Nephron (organoid): ENCODE measurements around the gene DHRS7B.
A peak's percentile ranks its signal among the peaks of the same experiment; 100 is the strongest.
"Not testable (repeated sequence)": the region's sequence is repeated elsewhere in the genome, so short reads cannot be mapped to it uniquely, and the experiment has no call there.

Experiments used
- H3K27ac Mint-ChIP-seq, 3 experiments: 2 replicates each; pipeline ENCODE4 v1.8.0; 2020; ENCODE audit warnings: mixed read lengths in 3 of 3, mild to moderate bottlenecking in 2 of 3, moderate library complexity in 1 of 3
- H3K27me3 Mint-ChIP-seq: 2 replicates; pipeline ENCODE4 v1.8.0; 2021; ENCODE audit warnings: low read depth, mild to moderate bottlenecking, moderate library complexity, mixed read lengths
- H3K36me3 Mint-ChIP-seq: 2 replicates; pipeline ENCODE4 v1.8.0; 2020; ENCODE audit warnings: low read depth, mixed read lengths
- H3K4me1 Mint-ChIP-seq: 2 replicates; pipeline ENCODE4 v1.8.0; 2020; ENCODE audit warnings: mixed read lengths
- H3K4me3 Mint-ChIP-seq, 3 experiments: 2 replicates each; pipeline ENCODE4 v1.8.0; 2020; ENCODE audit warnings: mild to moderate bottlenecking in 3 of 3, mixed read lengths in 3 of 3, moderate library complexity in 2 of 3
- H3K9me3 Mint-ChIP-seq: 2 replicates; pipeline ENCODE4 v1.8.0; 2020; ENCODE audit warnings: mixed read lengths
- CTCF ChIP-seq, 3 experiments: fragments of 200-600 bp; sonication (generic); IDR thresholded peaks; one replicate each; pipeline ENCODE4 v1.5.0; 2021; ENCODE audit warnings: antibody characterized with exemption in 3 of 3; ENCODE audit not compliant: unreplicated experiment in 3 of 3

DHRS7B gene

DNA sequence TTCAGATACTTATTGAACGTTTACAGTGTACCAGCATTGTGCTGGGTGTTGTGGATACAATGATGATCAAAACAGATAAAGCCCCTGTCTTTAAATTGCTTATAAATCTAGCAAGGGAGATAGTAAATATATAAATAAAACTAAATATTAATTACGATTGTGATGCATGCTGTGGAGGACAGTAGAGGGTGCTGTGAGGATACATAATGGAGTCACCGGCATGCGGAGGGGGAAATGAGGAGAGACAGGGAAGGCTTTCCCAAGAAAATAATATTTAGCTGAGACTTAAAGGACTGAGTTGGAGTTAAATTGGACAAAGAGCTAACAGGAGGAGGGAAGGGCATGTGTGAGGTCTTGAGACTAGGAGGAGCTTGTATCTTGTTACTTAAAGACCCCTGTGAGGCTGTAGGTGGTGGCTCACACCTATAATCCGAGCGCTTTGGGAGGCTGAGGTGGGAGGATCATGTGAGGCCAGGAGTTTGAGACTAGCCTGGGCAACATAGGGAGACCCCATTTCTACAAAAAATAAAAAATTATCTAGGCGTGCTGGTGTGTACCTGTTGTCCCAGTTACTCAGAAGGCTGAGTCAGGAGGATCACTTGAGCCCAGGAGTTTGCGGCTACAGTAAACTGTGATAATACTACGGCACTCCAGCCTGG is 2.4 kb downstream of the DHRS7B start:
- TF ChIP-seq CTCF (IDR thresholded peaks at IDR 0.05; ENCODE audit: unreplicated experiment in 3 of 3), result peak; percentile 51 to 62 (median 59)
- peaks cover 17% of the 10 kb centered on the region for H3K36me3 Mint-ChIP-seq
- H3K4me1 Mint-ChIP-seq, result peaks cover 18% of the 10 kb centered on the region
- peaks cover 4% of the 10 kb centered on the region for H3K27me3 Mint-ChIP-seq
- H3K4me3 Mint-ChIP-seq, result peak overlapping the region; percentile 65 to 75 (median 68)
- peak overlapping the region in 1 of 3 experiments; percentile 9 for H3K27ac Mint-ChIP-seq
- H3K9me3 Mint-ChIP-seq, result peaks cover 16% of the 10 kb centered on the region

DNA sequence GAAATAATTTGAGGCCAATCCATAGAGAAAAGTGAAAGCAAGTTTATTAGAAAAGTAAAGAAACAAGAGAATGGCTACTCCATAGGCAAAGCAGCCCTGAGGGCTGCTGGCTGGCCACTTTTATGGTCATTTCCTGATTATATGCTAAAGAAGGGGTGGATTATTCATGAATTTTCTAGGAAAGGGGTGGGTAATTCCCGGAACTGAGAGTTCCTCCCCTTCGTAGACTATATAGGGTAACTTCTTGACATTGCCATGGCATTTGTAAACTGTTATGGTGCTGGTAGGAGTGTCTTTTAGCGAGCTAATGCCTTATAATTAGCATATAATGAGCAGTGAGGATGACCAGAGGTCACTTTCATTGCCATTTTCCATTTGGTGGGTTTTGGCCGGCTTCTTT is 4.4 kb downstream of the DHRS7B start:
- H3K27ac Mint-ChIP-seq, result no peak overlapping the region
- peaks cover 29% of the 10 kb centered on the region for H3K9me3 Mint-ChIP-seq
- TF ChIP-seq CTCF (IDR thresholded peaks at IDR 0.05; ENCODE audit: unreplicated experiment in 3 of 3), result no peak
- H3K4me1 Mint-ChIP-seq, result peaks cover 18% of the 10 kb centered on the region
- no peak overlapping the region for H3K4me3 Mint-ChIP-seq
- H3K36me3 Mint-ChIP-seq, result peaks cover 31% of the 10 kb centered on the region
- no peaks in the 10 kb centered on the region for H3K27me3 Mint-ChIP-seq

DNA sequence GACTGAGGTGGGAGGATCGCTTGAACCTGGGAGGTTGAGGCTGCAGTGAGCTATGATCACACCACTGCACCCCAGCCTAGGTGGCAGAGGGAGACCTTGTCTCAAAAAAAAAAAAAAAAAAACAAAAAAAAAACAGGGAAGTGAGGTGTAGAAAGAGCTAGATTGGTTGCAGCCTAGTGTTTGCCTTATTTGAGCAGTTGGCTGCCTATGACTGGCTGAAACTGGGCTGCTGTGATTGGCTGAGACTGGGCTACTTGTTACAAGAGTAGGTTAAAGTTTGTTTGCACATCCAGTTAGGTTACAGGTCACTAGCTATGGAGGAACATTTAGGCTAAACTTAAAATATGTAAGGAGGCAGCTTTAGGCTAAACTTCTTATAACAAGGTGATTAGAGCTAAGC is 5.7 kb downstream of the DHRS7B start:
- Mint-ChIP-seq H3K27me3 (no peaks in the 10 kb centered on the region), H3K36me3 (peaks cover 33% of the 10 kb centered on the region), H3K9me3 (peaks cover 30% of the 10 kb centered on the region), H3K27ac (no peak overlapping the region), H3K4me1 (peaks cover 8% of the 10 kb centered on the region), H3K4me3 (no peak overlapping the region)
- no peak for TF ChIP-seq CTCF (IDR thresholded peaks at IDR 0.05; ENCODE audit: unreplicated experiment in 3 of 3)

- H3K4me3 Mint-ChIP-seq, result no peak overlapping the region
- no peaks in the 10 kb centered on the region for H3K4me1 Mint-ChIP-seq
These were observed 7.8 kb downstream of the DHRS7B start for GRCh38 chr17:21134559-21134958.

DNA sequence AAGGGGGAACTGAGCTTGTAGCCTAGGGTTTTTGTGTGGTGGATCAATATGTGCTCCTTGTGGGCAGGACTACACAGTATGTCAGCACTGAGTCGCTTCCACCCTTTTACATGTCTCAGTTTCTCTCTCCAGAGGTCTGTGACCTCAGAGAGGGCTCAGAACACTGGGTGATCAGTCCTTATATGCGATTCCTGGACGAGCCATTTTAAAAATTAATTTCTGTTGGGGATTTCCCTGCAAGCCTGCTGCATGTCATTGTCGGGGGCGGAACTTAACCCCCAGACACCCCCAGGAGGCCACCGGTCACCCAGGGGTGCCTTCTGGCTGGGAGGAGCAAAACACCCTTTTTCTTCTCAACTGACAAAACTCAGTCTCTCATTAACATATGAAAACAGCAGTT is 14.1 kb downstream of the DHRS7B start:
- Mint-ChIP-seq H3K9me3 (peaks cover 47% of the 10 kb centered on the region), H3K27me3 (no peaks in the 10 kb centered on the region), H3K36me3 (peaks cover 52% of the 10 kb centered on the region), H3K4me3 (no peak overlapping the region), H3K27ac (no peak overlapping the region), H3K4me1 (no peaks in the 10 kb centered on the region)
- TF ChIP-seq CTCF (IDR thresholded peaks at IDR 0.05; ENCODE audit: unreplicated experiment in 3 of 3), result no peak

More at GRCh38 chr17:21134559-21134958, 7.8 kb downstream of the DHRS7B start:
- no peak for TF ChIP-seq CTCF (IDR thresholded peaks at IDR 0.05; ENCODE audit: unreplicated experiment in 3 of 3)
- Mint-ChIP-seq H3K27ac (no peak overlapping the region), H3K27me3 (no peaks in the 10 kb centered on the region), H3K9me3 (peaks cover 43% of the 10 kb centered on the region), H3K36me3 (peaks cover 48% of the 10 kb centered on the region)

DNA sequence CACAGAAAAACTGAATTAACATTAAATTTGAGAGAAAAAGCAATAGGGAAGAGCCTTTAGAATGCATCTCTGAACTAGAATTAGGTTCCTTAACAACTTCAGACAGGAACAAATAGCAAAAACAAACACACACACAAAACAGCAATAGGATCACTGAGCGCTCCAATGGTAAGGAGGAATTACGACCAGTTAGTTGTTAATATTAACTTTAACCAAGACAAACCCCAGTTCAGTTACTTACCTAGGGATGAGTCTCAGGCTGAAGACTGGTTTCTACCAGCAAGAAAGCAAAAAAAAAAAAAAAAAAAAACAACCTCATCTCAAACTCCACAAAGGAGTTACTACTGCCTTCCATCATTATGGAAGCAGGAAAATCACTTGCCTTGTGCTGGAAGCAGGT is 14.6 kb downstream of the DHRS7B start:
- no peaks in the 10 kb centered on the region for H3K4me1 Mint-ChIP-seq
- H3K27me3 Mint-ChIP-seq, result no peaks in the 10 kb centered on the region
- no peak overlapping the region for H3K27ac Mint-ChIP-seq
- H3K9me3 Mint-ChIP-seq, result peaks cover 45% of the 10 kb centered on the region
- peaks cover 53% of the 10 kb centered on the region for H3K36me3 Mint-ChIP-seq
- H3K4me3 Mint-ChIP-seq, result no peak overlapping the region
- TF ChIP-seq CTCF (IDR thresholded peaks at IDR 0.05; ENCODE audit: unreplicated experiment in 3 of 3), result no peak

- H3K4me3 Mint-ChIP-seq, H3K4me1 Mint-ChIP-seq, H3K27ac Mint-ChIP-seq, H3K27me3 Mint-ChIP-seq: not testable (repeated sequence)
- Mint-ChIP-seq H3K36me3 (peaks cover 60% of the 10 kb centered on the region), H3K9me3 (peaks cover 53% of the 10 kb centered on the region)
These were observed 15.3 kb downstream of the DHRS7B start for GRCh38 chr17:21142065-21142464.
